SU-DHL-6 (cell line): ENCODE measurements around the gene KAZN.

Experiments
- EZH2phosphoT487 ChIP-seq: fragments of 200-600 bp; sonication (generic), shearing (Covaris generic); conservative IDR thresholded peaks from 2 replicates; pipeline ENCODE4 v1.6.1; 2018; ENCODE audit warnings: mild to moderate bottlenecking, antibody characterized with exemption, low read length, moderate library complexity, mixed read lengths
- TF ChIP-seq, protein P1 (sequence below): fragments of 200-600 bp; sonication (generic); IDR thresholded peaks from one replicate; pipeline ENCODE4 v1.5.1; 2017; ENCODE audit warnings: antibody characterized with exemption, mild to moderate bottlenecking, low read length, moderate library complexity; ENCODE audit not compliant: insufficient read depth, poor library complexity, severe bottlenecking

- TF ChIP-seq, protein P1, sequence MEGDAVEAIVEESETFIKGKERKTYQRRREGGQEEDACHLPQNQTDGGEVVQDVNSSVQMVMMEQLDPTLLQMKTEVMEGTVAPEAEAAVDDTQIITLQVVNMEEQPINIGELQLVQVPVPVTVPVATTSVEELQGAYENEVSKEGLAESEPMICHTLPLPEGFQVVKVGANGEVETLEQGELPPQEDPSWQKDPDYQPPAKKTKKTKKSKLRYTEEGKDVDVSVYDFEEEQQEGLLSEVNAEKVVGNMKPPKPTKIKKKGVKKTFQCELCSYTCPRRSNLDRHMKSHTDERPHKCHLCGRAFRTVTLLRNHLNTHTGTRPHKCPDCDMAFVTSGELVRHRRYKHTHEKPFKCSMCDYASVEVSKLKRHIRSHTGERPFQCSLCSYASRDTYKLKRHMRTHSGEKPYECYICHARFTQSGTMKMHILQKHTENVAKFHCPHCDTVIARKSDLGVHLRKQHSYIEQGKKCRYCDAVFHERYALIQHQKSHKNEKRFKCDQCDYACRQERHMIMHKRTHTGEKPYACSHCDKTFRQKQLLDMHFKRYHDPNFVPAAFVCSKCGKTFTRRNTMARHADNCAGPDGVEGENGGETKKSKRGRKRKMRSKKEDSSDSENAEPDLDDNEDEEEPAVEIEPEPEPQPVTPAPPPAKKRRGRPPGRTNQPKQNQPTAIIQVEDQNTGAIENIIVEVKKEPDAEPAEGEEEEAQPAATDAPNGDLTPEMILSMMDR, result no peak
- TF ChIP-seq EZH2phosphoT487, result no peak
Measured at GRCh38 chr1:14907416-14907815, 308.9 kb downstream of the KAZN start.
